Left ventricle myocardium superior (tissue), 1 donor: ENCODE data around the gene EVI5. TPM values are rescaled to one million over a fixed set of nuclear protein-coding genes. Genes with fewer than 3 reads are reported as not detected.

Source experiments
- ATAC-seq: fragments of 200-7000 bp; cut with Tn5 transposase; one replicate; pipeline ENCODE4 v1.9.1; 2020; ENCODE audit warnings: mild to moderate bottlenecking, moderate library complexity
- DNase-seq: peaks from one replicate; pipeline ENCODE4 v3.0.0-alpha.2; 2020
- intact Hi-C: fragments of 100-400 bp; cut with micrococcal nuclease; formaldehyde crosslinking; loops from one replicate; pipeline ENCODE4 v1.11.0; 2022
- total RNA-seq: library from RNA; stranded (reverse); fragmentation: NEBNext Ultra II Directional; extraction: Animal tissue kit (Norgen Biotek cat#: 25700); gene quantifications from one replicate; pipeline ENCODE4 v1.2.1, GENCODE V29; 2021
- donor health status: DM: no; HTN: yes; CAD: no; lungs with severe emphysema.

The EVI5 gene
- total RNA-seq, 1 donor from 2014 or later: 21.2 TPM

DNA sequence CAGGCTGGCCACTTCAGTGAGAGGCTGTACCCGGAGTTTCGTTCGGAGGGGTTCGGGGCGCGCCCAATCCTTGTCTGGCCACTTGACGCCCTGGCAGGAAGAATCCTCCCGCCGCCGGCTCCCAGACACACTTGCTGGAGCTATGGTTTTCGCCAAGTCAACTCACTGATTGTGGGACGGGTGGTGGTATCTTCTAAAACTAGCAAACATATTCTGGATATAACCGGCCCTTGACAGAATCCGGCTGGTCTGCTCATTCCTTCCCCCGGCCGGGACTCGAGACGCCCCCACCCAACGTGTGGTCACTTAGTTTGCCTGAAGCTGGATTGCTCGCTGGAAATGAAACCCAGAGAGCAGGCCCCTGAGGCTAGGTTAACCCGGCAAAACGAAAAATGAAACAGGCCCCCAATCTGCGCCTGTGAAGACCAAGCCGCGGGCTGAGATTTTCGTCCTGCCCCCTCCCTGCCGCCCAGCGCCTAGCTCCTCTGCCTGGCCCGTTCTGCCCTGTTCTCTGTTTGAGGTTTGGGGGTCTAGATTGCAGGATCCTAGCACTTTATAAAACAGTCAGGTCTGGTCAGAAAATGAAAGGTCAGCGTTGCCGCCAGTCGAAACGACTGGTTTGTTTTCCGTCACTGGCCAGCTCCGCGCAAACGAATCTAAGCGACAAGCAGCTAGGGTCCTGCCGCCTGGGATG, 302.8 kb downstream of the EVI5 start:
- ATAC-seq (no peak), DNase-seq (peak; percentile 31)
- intact Hi-C loops: no loop called here

GRCh38 chr1:92481599-92481925, 303.3 kb downstream of the EVI5 start:
- ATAC-seq (no peak), DNase-seq (no peak)
- intact Hi-C loops: no loop called here

- ATAC-seq (no peak), DNase-seq (peak; percentile 31)
- intact Hi-C loops: no loop called here
Measured at GRCh38 chr1:92480813-92481598, 303.9 kb downstream of the EVI5 start.

- ATAC-seq: no peak
- DNase-seq: no peak
- intact Hi-C loops: no loop called here
Measured at GRCh38 chr1:92480200-92480812, 304.6 kb downstream of the EVI5 start.

GRCh38 chr1:92479587-92479986, 305.3 kb downstream of the EVI5 start:
- DNase-seq (no peak), ATAC-seq (no peak)
- intact Hi-C loops: no loop called here

DNA sequence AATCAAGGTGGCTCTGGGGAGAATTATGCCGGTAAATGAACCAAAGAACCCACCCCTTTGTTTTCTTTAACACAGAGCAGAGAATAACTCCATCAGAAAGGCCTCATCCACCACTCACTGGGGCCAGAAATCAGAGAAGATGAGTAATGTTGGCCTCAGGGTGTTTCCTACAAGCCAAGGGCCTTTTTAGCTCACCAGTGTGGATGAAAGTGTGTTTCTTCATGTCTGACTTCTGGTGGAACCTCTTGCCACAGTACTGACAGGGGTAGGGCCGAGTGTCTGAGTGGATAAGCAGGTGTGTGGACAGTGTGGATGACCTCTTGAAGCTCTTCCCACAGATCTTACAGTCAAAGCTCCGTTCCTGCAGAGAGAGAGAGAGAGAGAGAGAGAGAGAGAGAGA, 306.5 kb downstream of the EVI5 start:
- DNase-seq: no peak
- intact Hi-C loops: no loop called here
- no peak for ATAC-seq

DNA sequence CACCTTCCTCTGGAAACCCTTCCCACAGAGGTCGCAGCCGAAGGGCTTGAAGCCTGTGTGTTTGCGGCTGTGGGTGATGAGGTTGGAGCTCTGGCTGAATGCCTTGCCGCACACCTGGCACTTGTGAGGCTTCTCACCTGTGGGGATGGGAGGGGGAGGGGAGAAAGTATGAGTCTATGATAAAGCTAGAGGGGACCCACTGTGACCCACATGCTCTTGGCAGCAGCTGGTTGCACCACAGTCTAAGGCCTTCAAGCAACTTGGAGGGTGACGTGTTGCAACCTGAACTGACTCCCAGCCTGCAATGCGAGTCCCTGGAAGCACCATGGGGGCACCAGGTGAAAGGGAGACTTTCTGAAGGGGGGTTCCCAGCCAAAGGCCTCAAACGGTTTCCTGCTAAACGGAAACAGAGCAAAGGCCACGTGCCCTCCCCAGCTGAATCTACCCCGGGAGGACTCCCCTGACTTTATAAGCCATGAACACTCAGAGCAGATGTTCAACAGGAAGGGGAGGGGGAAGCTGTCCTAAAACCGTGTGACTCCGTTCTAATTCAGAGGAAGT, 308.8 kb downstream of the EVI5 start:
- intact Hi-C loops: no loop called here
- ATAC-seq (no peak), DNase-seq (no peak)

GRCh38 chr1:92475029-92475428, 309.9 kb downstream of the EVI5 start:
- DNase-seq: no peak
- intact Hi-C loops: no loop called here
- ATAC-seq: no peak

DNA sequence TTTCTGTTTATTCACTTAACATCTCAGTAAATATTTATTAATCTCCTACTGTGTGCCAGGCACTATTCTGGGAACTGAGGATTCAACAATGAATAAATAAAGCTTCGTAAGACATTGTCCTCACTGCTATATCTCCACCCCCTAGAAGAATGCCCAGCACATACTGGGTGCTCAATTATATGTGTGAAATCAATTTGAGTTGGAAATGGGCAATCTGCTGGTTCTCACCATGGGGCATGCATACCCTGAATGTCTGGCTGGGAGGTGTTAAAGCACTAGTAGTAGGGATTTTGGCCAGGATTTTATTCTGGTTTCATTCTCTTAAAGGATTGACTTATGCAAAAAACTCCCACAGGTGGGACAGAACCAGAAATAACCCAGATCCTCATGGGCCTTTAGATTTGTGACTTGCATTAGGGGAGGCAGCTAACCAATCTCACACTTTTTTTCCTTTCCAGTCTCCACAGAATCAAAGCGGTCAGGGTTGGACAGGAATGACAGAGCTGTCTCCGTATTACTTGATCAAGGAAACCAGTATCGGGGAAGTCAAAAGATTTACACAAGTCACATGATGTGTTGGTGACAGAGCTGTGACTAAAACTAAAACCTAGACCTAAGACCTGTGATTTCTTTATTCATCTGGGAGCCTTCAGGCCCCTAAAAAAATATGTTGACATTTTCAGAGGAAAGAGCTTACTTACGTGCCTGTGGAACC, 311.0 kb downstream of the EVI5 start:
- intact Hi-C loops: no loop called here
- no peak for DNase-seq
- ATAC-seq: no peak

- intact Hi-C loops: no loop called here
Measured at GRCh38 chr1:92470216-92470615, 314.7 kb downstream of the EVI5 start.

DNA sequence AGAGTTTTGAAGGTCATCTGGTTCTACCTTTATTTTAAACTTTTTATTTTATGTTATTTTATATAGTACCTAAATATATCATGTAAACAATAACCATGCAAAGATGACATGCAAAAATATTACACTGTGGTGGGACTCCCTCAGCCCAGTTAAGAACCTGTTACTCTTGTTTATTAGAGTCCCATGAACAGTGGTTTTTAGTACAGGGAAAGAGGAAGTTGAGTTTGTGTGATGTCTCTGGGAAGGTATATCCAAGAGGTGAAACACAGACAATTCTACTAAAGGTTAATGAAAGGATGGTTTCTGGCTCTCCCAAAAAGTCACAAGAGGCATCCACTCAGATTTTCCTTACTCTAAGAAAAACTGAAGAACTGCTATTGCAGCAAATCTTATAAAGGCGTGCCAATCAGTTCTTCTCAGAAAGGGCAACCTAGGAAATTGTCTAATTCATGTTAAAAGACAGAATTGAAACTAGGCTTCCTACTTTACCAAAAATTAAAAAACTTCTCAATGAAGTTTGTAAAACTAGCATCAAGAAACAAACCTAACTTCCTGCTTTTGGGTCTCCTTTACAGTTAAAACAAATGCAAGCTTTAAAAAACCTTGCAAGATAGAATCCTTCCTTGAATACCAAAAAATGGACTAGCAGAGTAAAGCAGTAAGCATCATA, 318.1 kb downstream of the EVI5 start:
- DNase-seq: no peak
- intact Hi-C loops: no loop called here
- ATAC-seq: no peak

More at GRCh38 chr1:92470216-92470615, 314.7 kb downstream of the EVI5 start:
- no peak for DNase-seq
- ATAC-seq: peak; percentile 40

DNA sequence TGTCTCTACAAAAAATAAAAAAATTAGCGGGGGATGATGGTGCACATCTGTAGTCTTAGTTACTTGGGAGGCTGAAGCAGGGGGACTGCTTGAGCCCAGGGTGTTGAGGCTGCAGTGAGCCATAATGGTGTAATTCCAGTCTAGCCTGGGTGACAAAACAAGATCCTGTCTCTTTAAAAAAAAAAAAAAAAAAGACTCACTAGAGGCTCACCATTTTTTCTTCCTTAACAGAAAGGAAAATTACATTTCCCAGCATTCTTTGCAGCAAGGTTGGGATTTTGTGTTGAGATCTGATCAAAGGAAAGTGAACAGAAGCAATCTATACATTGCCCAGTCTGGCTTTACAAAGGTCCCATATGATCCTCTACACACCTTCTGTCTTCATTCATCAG, 319.7 kb downstream of the EVI5 start:
- intact Hi-C loops: no loop called here
- ATAC-seq (no peak), DNase-seq (no peak)

DNA sequence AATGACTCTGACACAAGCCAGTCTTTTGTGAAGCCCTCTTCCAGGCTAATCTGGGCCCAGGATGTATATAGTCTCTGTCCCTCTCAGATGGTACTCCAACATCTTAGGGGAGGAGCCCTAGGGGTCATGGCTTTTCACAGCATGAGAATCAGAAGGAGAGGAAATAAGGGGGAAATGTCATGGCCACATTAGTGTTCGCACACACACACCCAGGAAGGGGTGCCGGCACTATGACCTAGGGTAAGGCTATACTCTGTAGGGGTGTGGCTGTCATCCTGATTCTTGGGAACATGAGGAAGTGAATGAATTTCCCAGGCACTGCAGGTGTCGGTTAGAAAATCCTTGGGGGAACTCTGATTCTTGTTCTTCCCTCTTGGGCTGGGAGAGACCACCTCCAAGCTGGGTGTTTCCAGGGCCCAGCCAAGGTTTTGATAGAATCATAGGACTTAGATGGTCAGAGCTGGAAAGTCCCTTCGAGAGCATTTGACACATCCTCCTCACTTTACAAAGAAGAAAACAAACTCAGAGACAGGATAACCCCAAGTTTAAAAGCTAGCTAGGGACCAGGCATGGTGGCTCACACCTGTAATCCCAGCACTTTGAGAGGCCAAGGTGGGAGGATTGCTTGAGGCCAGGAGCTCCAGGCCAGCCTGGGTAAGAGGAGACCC, 320.2 kb downstream of the EVI5 start:
- ATAC-seq (no peak), DNase-seq (no peak)
- intact Hi-C loops: no loop called here

GRCh38 chr1:92461364-92462097, 323.4 kb downstream of the EVI5 start:
- ATAC-seq (no peak), DNase-seq (no peak)
- intact Hi-C loops: no loop called here

DNA sequence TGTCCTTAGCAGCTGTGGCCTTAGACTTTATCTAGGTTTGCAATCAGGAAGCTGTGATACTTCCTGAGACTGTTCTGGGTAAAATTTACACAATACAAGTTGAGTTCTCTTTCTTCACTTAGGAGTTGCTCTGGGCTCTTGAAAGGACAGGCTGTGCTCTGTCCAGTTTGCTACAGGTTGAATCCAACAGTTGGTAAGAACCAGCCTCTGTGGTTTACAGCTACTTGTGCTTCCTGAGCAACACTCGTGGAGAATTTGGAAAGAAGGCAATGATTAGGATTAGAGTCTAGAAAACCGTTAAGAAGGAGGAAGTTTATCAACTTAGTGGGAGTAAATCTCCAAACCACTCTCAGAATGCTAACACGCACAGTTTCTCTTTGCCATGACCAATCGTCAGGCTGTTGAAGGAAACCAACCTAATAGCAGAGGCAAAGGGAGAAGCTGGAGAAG, 325.0 kb downstream of the EVI5 start:
- DNase-seq: no peak
- intact Hi-C loops: no loop called here
- peak; percentile 55 for ATAC-seq
